ENCODE results near the gene COQ2. TPM values are rescaled to one million over a fixed set of nuclear protein-coding genes. Genes with fewer than 3 reads are reported as not detected.

The COQ2 gene
- total RNA-seq, 1 donor from 2014 or later, result 14.6 TPM

GRCh38 chr4:83228231-83228630 is 56.4 kb downstream of the COQ2 start:
- H3K36me3 ChIP-seq, result no peaks in the 10 kb centered on the region
- H3K4me3 ChIP-seq, result no peak overlapping the region
- no peak for ATAC-seq
- H3K4me1 ChIP-seq, result peaks cover 12% of the 10 kb centered on the region
- TF ChIP-seq CTCF (IDR thresholded peaks at IDR 0.05), result no peak
- no peak for DNase-seq
- H3K9me3 ChIP-seq, result no peaks in the 10 kb centered on the region
- intact Hi-C loops (cut with DNase I), result no loop called here
- H3K27me3 ChIP-seq (ENCODE audit: low read depth), result no peaks in the 10 kb centered on the region
- no peak overlapping the region for H3K27ac ChIP-seq

GRCh38 chr4:83224502-83225197 is 59.9 kb downstream of the COQ2 start:
- ATAC-seq, result no peak
- peaks cover 6% of the 10 kb centered on the region for H3K4me1 ChIP-seq
- no peak overlapping the region for H3K4me3 ChIP-seq
- TF ChIP-seq CTCF (IDR thresholded peaks at IDR 0.05), result no peak
- H3K27ac ChIP-seq, result no peak overlapping the region
- DNase-seq, result no peak
- no peaks in the 10 kb centered on the region for H3K27me3 ChIP-seq (ENCODE audit: low read depth)
- no peaks in the 10 kb centered on the region for H3K9me3 ChIP-seq
- intact Hi-C loops (cut with DNase I), result no loop called here
- H3K36me3 ChIP-seq, result no peaks in the 10 kb centered on the region

- H3K9me3 ChIP-seq, result no peaks in the 10 kb centered on the region
- peaks cover 14% of the 10 kb centered on the region for H3K4me1 ChIP-seq
- DNase-seq, result no peak
- H3K36me3 ChIP-seq, result no peaks in the 10 kb centered on the region
- no peak for ATAC-seq
- no peak overlapping the region for H3K4me3 ChIP-seq
- H3K27me3 ChIP-seq (ENCODE audit: low read depth), result no peaks in the 10 kb centered on the region
- no peak for TF ChIP-seq CTCF (IDR thresholded peaks at IDR 0.05)
- no peak overlapping the region for H3K27ac ChIP-seq
- intact Hi-C loops (cut with DNase I), result no loop called here
Measured at GRCh38 chr4:83223781-83224180, 60.8 kb downstream of the COQ2 start.

- no peak overlapping the region for H3K4me3 ChIP-seq
- intact Hi-C loops (cut with DNase I), result no loop called here
- ATAC-seq, result no peak
Measured at GRCh38 chr4:83221897-83222441, 62.6 kb downstream of the COQ2 start.

More at GRCh38 chr4:83221897-83222441, 62.6 kb downstream of the COQ2 start:
- H3K27ac ChIP-seq, result no peak overlapping the region
- H3K27me3 ChIP-seq (ENCODE audit: low read depth), result no peaks in the 10 kb centered on the region
- H3K4me1 ChIP-seq, result peaks cover 28% of the 10 kb centered on the region
- H3K36me3 ChIP-seq, result no peaks in the 10 kb centered on the region
- TF ChIP-seq CTCF (IDR thresholded peaks at IDR 0.05), result no peak
- H3K9me3 ChIP-seq, result no peaks in the 10 kb centered on the region
- DNase-seq, result no peak
